ENCODE results near the gene EMP2.

The EMP2 gene

DNA sequence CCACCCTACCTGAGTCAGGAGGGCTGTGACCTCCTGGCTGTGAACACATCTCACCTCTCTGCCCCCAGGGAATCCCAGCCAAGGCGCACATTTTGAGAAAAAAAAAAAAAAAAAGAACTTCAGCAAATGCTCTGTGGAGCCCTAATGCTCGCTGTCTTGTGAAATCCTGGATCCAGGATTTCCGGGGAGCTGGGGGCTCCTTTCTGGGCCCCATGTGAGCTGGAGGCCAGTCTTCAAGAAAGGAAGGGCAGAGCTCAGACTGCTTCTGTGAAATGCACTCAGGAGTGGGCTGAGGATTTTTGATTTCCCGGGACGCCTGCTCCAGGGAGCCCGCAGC lies 36.0 kb upstream of the EMP2 start:
- no peak for DNase-seq
- no peaks in the 10 kb centered on the region for H3K9me3 Mint-ChIP-seq
- no peaks in the 10 kb centered on the region for H3K36me3 Mint-ChIP-seq
- H3K27ac Mint-ChIP-seq = no peak overlapping the region
- CTCF ChIA-PET = no interaction called here
- peaks cover 31% of the 10 kb centered on the region for H3K27me3 Mint-ChIP-seq
- no peaks in the 10 kb centered on the region for H3K4me1 Mint-ChIP-seq
- no peak overlapping the region for H3K4me3 Mint-ChIP-seq

DNA sequence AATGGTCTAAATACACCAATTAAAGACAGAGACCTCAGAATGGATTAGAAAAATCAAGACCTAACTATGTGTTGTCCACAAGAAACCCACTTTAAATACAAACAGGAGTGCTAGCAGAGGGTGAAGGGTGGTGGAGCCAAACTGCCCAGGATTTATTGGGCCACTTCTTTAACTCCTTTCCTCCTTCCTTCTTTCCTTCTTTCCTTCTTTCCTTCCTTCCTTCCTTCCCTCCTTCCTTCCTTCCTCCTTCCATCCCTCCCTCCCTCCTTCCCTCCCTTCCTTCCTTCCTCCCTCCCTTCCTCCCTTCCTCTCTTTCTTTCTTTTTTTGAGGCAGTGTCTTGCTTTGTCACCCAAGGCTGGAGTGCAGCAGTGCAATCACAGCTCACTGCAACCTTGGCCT lies 34.3 kb upstream of the EMP2 start:
- CTCF ChIA-PET = no interaction called here
- Mint-ChIP-seq H3K36me3 (no peaks in the 10 kb centered on the region), H3K4me1 (no peaks in the 10 kb centered on the region), H3K9me3 (no peaks in the 10 kb centered on the region), H3K4me3 (no peak overlapping the region), H3K27me3 (peaks cover 23% of the 10 kb centered on the region), H3K27ac (no peak overlapping the region)
- DNase-seq = no peak

DNA sequence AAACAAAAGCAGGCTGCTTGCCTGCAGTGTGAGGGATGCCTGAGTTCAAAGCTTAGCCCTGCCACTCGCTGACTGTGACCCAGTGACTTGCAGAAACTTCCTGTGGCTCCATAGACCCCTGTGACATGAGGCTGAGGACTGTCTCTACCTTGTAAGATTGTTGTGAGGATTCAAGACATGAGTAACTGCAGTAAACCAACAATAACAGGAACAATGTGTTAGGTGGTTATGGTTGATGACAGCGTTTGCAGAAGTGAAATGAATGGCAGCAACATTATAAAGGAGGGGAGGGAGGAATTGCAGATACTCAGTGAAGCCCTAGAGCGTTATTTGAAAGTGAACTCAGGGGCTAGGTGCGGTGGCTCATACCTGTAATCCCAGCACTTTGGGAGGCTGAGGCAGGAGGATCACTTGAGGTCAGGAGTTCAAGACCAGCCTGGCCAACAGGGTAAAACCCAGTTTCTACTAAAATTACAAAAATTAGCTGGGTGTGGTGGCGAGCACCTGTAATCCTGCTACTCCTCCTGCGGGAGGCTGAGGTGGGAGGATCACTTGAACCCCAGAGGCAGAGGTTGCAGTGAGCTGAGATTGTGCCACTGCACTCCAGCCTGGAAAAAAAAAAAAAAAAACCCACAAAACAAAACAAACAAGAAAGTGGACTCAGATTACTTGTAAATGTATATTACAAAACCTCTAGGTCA lies 33.5 kb upstream of the EMP2 start:
- CTCF ChIA-PET = no interaction called here
- no peak overlapping the region for H3K27ac Mint-ChIP-seq

DNA sequence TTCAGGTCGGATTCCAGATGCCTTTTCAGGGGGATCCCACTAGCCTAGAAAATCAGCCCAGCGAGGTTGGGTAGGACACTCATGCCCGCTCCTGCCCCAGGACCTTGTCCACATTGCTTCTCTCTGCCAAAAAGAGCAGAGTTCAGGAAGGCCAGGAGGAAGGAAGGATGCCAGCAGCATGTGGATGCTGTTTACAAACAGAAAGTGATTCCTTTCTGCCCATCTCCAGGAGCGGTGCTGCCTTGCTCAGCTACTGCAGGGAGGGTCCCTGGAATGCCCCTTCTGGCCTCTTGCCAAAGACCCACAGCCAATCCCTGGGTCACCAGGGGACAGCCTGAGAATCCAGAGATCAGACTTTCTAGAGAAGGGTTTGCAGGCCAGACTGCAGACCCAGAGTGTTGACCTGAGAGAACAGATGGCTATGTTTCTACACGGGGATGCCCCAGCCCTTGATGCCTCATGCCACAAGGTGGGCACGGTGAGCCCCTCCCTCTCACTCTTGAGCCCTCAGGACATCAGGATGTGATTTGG lies 32.3 kb upstream of the EMP2 start:
- Mint-ChIP-seq H3K4me1 (no peaks in the 10 kb centered on the region), H3K27ac (no peak overlapping the region), H3K4me3 (no peak overlapping the region), H3K36me3 (no peaks in the 10 kb centered on the region), H3K9me3 (no peaks in the 10 kb centered on the region), H3K27me3 (peaks cover 8% of the 10 kb centered on the region)
- no peak for DNase-seq
- CTCF ChIA-PET = interaction anchor here (0.6 kb wide), 1 partner anchor 267 kb away, joined by 4 read pairs; no protein-coding TSS in a partner anchor

More for the DNA sequence above, 33.5 kb upstream of the EMP2 start:
- Mint-ChIP-seq H3K4me3 (no peak overlapping the region), H3K9me3 (no peaks in the 10 kb centered on the region), H3K36me3 (no peaks in the 10 kb centered on the region), H3K4me1 (no peaks in the 10 kb centered on the region), H3K27me3 (peaks cover 15% of the 10 kb centered on the region)
- no peak for DNase-seq

DNA sequence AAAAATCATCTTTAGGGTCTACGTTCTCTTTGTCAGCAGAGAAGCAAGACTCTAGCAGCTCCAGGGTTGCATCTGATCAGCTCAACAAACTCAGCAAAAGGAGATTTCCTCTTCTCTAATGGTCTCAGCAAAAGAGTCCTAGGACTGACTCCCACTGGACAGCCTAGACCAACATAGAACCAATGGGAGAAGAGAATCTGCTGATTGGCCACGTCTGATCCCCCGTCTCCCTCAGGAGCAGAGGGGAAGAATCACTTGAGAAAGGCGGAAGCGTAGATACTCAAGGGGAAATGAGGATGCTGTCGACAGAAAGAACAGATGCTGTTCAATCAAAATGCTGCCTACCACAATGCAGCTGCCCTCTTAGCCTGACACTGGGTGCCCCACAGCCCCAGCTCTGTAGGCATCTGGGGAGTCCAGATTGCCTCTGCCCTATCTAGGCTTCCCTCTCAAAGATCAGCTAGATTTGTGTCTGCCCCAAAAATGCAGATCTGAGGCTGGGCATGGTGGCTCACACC lies 31.5 kb upstream of the EMP2 start:
- Mint-ChIP-seq H3K36me3 (no peaks in the 10 kb centered on the region), H3K9me3 (no peaks in the 10 kb centered on the region), H3K27ac (no peak overlapping the region), H3K27me3 (peaks cover 8% of the 10 kb centered on the region), H3K4me3 (no peak overlapping the region), H3K4me1 (no peaks in the 10 kb centered on the region)
- CTCF ChIA-PET = interaction anchor here (0.6 kb wide), 1 partner anchor 268 kb away, joined by 4 read pairs; no protein-coding TSS in a partner anchor
- no peak for DNase-seq

DNA sequence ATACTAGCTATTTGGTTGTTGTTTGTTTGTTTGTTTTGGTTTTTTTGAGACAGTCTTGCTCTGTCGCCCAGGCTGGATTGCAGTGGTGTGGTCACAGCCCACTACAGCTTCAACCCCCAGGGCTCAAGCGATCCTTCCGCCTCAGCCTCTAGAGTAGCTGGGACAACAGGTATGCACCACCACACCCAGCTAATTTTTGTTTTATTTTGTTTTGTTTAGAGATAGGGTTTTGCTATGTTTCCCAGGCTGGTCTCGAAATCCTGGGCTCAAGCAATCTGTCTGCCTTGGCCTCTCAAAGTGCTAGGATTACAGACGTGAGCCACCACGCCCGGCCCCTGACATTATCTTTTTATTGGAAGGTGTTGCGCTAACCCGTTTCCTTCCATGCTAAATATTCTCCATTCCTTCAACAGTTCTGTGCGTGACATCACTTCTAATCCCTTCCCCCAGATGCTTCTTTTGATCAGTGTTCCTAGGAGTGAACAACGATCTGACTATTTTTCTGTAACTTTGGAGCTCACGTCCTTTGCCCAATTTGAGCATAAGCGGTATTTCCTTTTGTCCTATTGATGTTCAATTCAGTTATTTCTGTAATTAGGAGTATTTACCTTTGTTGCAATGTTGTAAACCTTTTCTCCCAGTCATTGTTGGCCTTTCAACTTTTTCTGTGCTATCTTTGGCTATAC lies 30.2 kb upstream of the EMP2 start:
- Mint-ChIP-seq H3K27ac (no peak overlapping the region), H3K27me3 (peaks cover 8% of the 10 kb centered on the region), H3K9me3 (no peaks in the 10 kb centered on the region), H3K4me1 (no peaks in the 10 kb centered on the region), H3K4me3 (no peak overlapping the region), H3K36me3 (no peaks in the 10 kb centered on the region)
- no peak for DNase-seq
- CTCF ChIA-PET = no interaction called here

DNA sequence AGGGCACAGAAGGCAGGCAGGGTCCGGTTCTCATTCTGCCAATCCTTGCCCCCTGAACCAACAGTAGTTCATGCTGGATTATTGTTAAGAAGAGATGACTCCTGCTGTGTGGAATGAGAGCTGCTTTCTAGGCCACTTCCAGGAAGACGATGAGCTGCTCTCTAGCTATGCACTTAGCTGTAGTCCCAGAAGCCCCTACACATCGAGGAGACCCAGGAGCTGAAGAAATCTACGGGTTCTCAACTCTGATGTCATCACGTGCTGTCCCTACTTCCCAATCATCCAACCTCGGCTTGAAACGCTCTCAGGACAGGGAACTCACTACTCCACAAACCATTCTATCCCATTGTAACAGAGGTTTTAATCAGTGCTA lies 29.0 kb upstream of the EMP2 start:
- Mint-ChIP-seq H3K4me1 (no peaks in the 10 kb centered on the region), H3K4me3 (no peak overlapping the region), H3K9me3 (no peaks in the 10 kb centered on the region), H3K27me3 (peaks cover 8% of the 10 kb centered on the region), H3K27ac (no peak overlapping the region), H3K36me3 (no peaks in the 10 kb centered on the region)
- CTCF ChIA-PET = no interaction called here
- no peak for DNase-seq

DNA sequence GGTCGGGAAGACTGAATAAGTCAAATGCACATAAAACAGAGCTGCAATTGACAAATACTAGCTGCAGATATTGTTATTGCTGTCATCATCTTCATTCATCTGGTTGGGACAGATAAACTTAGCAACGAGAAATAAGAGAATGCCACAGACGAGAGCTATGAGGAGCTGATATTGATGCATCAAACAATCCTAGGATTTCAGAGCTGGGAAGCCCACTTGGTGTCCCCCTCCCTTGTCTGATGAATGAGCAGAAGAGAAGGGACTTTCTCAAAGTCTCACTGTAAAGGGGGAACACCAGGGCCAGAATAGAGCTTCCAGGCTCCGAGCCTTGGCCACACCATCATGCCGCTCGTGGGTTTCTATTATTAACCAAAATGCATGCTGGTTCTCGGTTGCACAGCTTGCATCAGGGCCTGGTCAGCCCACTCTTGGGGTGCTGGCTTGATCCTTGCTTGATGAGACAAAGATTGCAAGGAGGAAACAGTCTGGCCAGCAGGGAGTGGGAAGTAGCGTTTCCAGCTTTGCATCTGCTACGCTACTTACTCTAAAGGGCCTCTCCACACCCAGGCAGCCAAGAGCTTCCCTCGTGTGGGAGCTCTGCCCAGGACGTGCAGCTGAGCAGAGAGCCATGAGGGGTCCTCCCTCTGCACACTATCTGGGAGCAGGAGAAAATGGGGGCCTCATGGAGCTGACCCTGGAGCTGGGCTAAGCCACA lies 28.4 kb upstream of the EMP2 start:
- Mint-ChIP-seq H3K27ac (no peak overlapping the region), H3K4me1 (no peaks in the 10 kb centered on the region), H3K4me3 (no peak overlapping the region), H3K36me3 (no peaks in the 10 kb centered on the region), H3K9me3 (no peaks in the 10 kb centered on the region), H3K27me3 (peaks cover 8% of the 10 kb centered on the region)
- DNase-seq = no peak
- CTCF ChIA-PET = no interaction called here

DNA sequence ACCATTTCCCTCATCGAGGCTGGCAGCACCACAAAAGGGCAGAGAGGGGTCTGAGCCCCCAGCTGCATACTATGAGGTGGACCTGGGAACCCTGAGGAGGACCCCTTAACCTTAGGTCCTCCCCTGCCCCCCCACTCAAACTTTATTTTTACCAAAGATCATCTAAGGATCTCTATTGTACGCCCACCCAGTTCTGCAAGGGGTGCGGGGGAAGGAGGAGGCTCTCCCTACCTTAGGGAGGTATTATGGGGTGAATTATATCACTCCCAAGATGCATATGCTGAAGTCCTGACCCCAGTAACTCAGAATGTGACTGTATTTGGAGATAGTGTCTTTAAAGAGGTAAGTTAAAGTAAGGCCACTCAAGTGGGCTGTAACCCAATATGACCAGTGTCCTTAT lies 26.8 kb upstream of the EMP2 start:
- Mint-ChIP-seq H3K27me3 (peaks cover 4% of the 10 kb centered on the region), H3K4me1 (no peaks in the 10 kb centered on the region), H3K4me3 (no peak overlapping the region), H3K36me3 (no peaks in the 10 kb centered on the region), H3K9me3 (no peaks in the 10 kb centered on the region), H3K27ac (no peak overlapping the region)
- no peak for DNase-seq
- CTCF ChIA-PET = no interaction called here

DNA sequence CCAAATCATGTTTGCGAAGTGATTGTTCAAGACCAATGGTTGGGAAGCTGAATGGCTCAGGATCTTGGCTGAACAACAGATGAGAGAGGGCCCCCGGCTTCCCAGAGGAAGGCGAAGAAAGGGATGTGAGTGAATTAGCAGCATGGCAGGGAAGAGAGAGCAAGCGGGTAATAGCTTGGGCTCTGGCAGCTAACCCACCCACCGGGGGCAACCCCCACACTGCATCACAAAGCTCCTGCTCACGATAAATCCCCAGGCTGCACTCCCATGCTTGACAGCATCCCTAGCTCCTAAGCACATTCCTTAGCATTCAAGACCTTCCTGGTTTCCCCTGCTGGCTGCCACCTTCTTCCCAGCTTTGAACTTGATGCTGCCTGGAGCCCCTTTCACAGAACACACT lies 26.2 kb upstream of the EMP2 start:
- no peak for DNase-seq
- Mint-ChIP-seq H3K36me3 (no peaks in the 10 kb centered on the region), H3K4me1 (no peaks in the 10 kb centered on the region), H3K27ac (no peak overlapping the region), H3K4me3 (no peak overlapping the region), H3K9me3 (no peaks in the 10 kb centered on the region), H3K27me3 (no peaks in the 10 kb centered on the region)
- CTCF ChIA-PET = no interaction called here

DNA sequence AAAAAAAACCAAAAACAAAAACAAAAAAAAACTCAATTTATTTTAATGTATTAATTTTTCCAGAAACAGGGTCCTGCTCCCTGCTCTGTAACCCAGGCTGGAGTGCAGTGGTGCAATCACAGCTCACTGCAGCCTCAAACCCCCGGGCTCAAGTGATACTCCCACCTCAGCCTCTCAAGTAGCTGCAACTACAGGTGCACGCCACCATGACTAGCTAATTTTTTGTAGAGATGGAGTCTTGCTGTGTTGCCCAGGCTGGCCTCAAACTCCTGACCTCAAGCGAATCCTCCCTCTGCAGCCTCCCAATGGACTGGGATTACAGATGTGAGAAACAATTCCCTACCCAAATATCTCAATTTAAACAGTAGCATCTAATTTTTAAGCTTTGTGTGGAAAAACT lies 25.2 kb upstream of the EMP2 start:
- Mint-ChIP-seq H3K9me3 (no peaks in the 10 kb centered on the region), H3K4me1 (no peaks in the 10 kb centered on the region), H3K36me3 (no peaks in the 10 kb centered on the region), H3K27ac (no peak overlapping the region), H3K4me3 (no peak overlapping the region), H3K27me3 (no peaks in the 10 kb centered on the region)
- CTCF ChIA-PET = no interaction called here
- no peak for DNase-seq

DNA sequence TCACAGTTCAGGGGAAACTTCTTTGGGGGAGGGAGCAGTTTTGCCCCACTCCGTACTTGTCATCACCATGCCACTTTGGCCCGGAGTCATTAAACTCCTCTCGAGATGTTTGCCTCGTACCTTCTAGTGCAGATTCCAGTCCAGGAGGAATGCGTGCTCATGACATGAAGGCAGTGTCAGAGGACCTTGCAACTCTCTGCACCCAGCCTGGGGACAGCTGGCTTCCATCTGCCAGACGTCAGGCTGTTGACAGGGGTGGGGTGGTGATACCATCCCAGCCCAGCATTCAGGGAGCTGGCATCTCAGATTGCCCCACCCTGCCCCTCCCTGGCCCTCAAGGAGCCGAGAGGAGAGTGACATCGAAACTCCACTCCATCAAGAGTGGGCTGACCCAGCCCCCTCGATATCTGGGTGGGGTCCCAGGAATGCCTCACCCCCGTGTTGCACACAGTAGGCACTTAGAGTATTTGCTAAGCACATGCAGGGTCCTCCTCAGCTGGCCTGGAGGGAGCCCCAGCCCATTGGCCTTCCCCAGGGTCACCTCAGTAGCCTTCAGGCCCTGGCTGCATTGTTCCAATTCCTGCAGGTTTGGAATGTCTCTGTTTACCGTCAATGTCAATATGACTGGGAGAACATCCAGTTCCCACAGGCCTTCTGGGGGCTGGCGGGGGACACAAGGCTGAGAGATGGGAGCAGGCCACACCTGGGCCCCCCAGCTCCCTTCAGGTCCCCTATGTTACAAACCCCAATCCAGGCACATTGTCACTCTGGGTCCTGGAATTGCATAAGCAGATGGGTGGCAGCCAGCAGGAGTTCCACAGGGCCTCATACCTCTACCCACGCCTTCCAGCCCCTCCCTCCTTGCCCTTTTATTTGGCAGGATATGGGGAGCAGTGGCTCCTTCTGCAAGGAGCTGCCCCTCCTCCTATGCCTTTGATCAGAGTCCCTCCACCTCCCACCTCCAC lies 21.3 kb upstream of the EMP2 start:
- CTCF ChIA-PET = interaction anchor here (0.5 kb wide), 1 partner anchor 14 kb away, joined by 3 read pairs; no protein-coding TSS in a partner anchor
- no peaks in the 10 kb centered on the region for H3K36me3 Mint-ChIP-seq

DNA sequence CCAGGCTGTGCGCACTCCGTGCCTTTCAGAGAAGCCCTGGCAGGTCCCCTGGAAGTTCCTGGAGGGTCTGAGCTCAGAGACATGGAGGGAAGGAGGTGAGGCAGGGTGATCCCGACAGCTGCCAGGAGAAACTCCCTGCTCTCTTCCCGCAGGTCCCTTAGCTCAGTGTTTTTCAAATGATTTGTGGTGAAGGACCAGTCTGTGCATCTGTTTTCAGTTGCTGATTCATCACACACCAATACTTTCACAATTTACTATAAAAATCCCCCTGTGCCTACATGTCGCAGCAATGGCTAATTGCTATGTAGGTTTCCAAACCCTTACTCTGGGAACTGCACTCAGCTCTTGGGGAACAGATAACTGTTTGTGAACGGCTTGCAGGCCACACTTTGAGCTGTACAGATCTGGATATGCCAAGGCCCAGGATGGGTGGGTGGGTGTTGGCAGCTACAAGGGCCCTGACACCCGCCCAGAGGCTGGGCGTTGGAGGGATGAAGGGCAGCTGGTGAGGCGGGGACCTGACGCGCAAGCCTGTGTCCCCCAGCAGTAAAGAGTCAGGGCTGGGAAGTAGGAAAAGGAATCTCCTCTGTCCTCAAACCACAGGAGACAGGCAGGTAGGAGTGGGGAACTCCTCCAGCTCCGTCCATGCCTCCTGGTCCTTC lies 20.5 kb upstream of the EMP2 start:
- CTCF ChIA-PET = no interaction called here
- Mint-ChIP-seq H3K36me3 (no peaks in the 10 kb centered on the region), H3K27ac (no peak overlapping the region), H3K4me3 (no peak overlapping the region), H3K27me3 (peaks cover 6% of the 10 kb centered on the region), H3K4me1 (no peaks in the 10 kb centered on the region), H3K9me3 (no peaks in the 10 kb centered on the region)
- DNase-seq = no peak

More for the DNA sequence above, 21.3 kb upstream of the EMP2 start:
- no peak for DNase-seq
- H3K4me1 Mint-ChIP-seq = no peaks in the 10 kb centered on the region
- H3K4me3 Mint-ChIP-seq = no peak overlapping the region
- H3K9me3 Mint-ChIP-seq = no peaks in the 10 kb centered on the region
- H3K27ac Mint-ChIP-seq = no peak overlapping the region
- H3K27me3 Mint-ChIP-seq = peaks cover 5% of the 10 kb centered on the region

Measured in activated naive CD4-positive, alpha-beta T cell treated with anti-CD3 and anti-CD28 coated beads, Interleukin-2, amount 10 ng/mL, durations not matched to agents 7 days and 5 days (primary cell).